Common myeloid progenitor, CD34-positive (primary cell): Measurements from ENCODE around the gene KRTAP20-1.

Experiments used
- CTCF ChIA-PET: fragments of 350-600 bp; sonication (Branson Sonifier 250); formaldehyde crosslinking; loops from one replicate; lab custom pipeline; 2021; ENCODE audit warnings: antibody characterized with exemption; lab: Charles Lee
- POLR2A ChIA-PET: fragments of 350-600 bp; sonication (Branson Sonifier 250); formaldehyde crosslinking; loops from one replicate; lab custom pipeline; 2021; ENCODE audit warnings: antibody characterized with exemption; lab: Charles Lee
- DNase-seq, 3 donors: peaks; one replicate each; pipeline versions ENCODE4 v3.0.0 to v3.0.0-alpha.2; 2013
- H3K27ac ChIP-seq, 2 experiments: 1 replicate in 1 of 2; 2 replicates in 1 of 2; pipeline ENCODE4 v1.7.0; 2013; ENCODE audit warnings: inconsistent platforms in 2 of 2, low read length in 2 of 2, mild to moderate bottlenecking in 2 of 2, low read depth in 1 of 2, moderate library complexity in 1 of 2; ENCODE audit not compliant: severe bottlenecking in 2 of 2, insufficient read depth in 1 of 2, poor library complexity in 1 of 2
- H3K27me3 ChIP-seq, 5 experiments: replicated peaks in 2 of 5; 1 replicate in 3 of 5; 2 replicates in 2 of 5; pipeline versions ENCODE4 v1.6.1 to v1.7.0; 2013; ENCODE audit warnings: low read length in 4 of 5, mild to moderate bottlenecking in 2 of 5, moderate library complexity in 2 of 5, inconsistent platforms in 1 of 5; ENCODE audit not compliant: insufficient read depth in 5 of 5, control insufficient read depth in 4 of 5
- H3K36me3 ChIP-seq, 4 experiments: 1 replicate in 2 of 4; 2 replicates in 2 of 4; pipeline versions ENCODE4 v1.6.1 to v1.7.0; 2013; ENCODE audit warnings: low read length in 3 of 4, control low read depth in 1 of 4, mild to moderate bottlenecking in 1 of 4; ENCODE audit not compliant: control insufficient read depth in 4 of 4, insufficient read depth in 4 of 4
- H3K4me1 ChIP-seq, 4 experiments: 1 replicate in 3 of 4; 2 replicates in 1 of 4; pipeline versions ENCODE4 v1.6.1 to v1.7.1; 2013; ENCODE audit warnings: low read length in 3 of 4, mild to moderate bottlenecking in 3 of 4, control low read depth in 1 of 4, inconsistent platforms in 1 of 4, moderate library complexity in 1 of 4; ENCODE audit not compliant: control insufficient read depth in 4 of 4, insufficient read depth in 4 of 4; ENCODE audit errors: control extremely low read depth in 1 of 4
- H3K4me3 ChIP-seq, 7 experiments: 1 replicate in 4 of 7; 2 replicates in 3 of 7; pipeline versions ENCODE4 v1.5.1 to v1.7.0; 2013; ENCODE audit warnings: mild to moderate bottlenecking in 7 of 7, low read length in 6 of 7, moderate library complexity in 6 of 7, inconsistent platforms in 2 of 7, low read depth in 2 of 7, control low read depth in 1 of 7; ENCODE audit not compliant: insufficient read depth in 4 of 7, control insufficient read depth in 1 of 7; ENCODE audit errors: extremely low read depth in 1 of 7
- H3K9me3 ChIP-seq, 5 experiments: 1 replicate in 4 of 5; 2 replicates in 1 of 5; pipeline versions ENCODE4 v1.6.1 to v1.7.1; 2013; ENCODE audit warnings: low read length in 4 of 5, mild to moderate bottlenecking in 2 of 5, inconsistent platforms in 1 of 5, low read depth in 1 of 5, moderate library complexity in 1 of 5; ENCODE audit not compliant: control insufficient read depth in 4 of 5, insufficient read depth in 2 of 5; ENCODE audit errors: control extremely low read depth in 1 of 5
- WGBS: methylation state at CpG from one replicate; pipeline ENCODE4 v1.1.5; 2013; ENCODE audit not compliant: insufficient coverage; 5-methylcytosine and 5-hydroxymethylcytosine counted together

The KRTAP20-1 gene

DNA sequence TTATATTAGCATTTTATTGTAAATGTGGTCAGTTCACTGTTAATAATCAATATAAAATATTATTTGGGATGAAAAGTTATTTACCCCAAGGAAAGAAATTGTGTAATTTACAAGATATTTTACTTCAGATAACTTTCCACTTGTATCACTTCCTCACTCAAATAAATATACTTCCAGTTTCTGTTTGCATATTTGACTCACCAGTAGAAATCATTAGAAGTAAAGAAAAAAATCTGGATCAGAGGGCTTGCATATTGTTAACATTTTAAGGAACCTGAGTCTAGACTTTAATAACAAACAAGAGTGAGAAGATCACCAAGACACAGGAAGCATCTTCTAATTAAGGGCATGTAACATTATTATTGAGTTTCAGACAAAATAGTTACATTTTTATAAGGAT, 3.9 kb downstream of the KRTAP20-1 start:
- Histone ChIP-seq H3K9me3 (peaks cover 0 to 3% (median 0%) of the 10 kb centered on the region in 5 experiments), H3K4me1 (no peaks in the 10 kb centered on the region), H3K36me3 (no peaks in the 10 kb centered on the region), H3K27ac (no peak overlapping the region), H3K4me3 (no peak overlapping the region), H3K27me3 (no peaks in the 10 kb centered on the region)
- ChIA-PET CTCF (no interaction called here), POLR2A (no interaction called here)
- DNase-seq: no peak

DNA sequence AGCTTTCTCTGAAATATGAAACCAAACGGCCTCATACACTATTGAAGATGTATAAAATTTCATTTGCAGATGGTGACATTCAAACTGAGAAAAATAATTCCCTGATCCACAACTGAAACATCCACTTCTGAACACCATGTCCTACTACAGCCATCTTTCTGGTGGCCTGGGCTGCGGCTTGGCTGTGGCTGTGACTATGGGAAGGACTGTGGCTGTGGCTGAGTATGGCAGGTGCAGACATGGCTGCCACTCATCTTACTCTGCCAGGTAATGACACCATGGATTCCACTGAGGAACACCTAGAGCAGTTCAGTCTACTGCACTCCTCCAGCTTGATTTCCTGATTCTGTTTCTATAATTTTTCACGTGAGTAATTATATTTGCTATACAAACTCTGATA, 4.3 kb downstream of the KRTAP20-1 start, which contains the start of gene KRTAP20-4:
Gene KRTAP20-4, plus strand, starts transcription at position 106 of the 400 bp plus-strand sequence.
- 100% methylated on average over 1 of the region's 3 CpGs for WGBS
- no peak for DNase-seq
- Histone ChIP-seq H3K4me1 (no peaks in the 10 kb centered on the region), H3K9me3 (peaks cover 0 to 3% (median 0%) of the 10 kb centered on the region in 5 experiments), H3K27ac (no peak within 1 kb of the TSS), H3K4me3 (no peak within 1 kb of the TSS), H3K36me3 (no peaks in the 10 kb centered on the region), H3K27me3 (no peaks in the 10 kb centered on the region)
- CTCF ChIA-PET: no interaction called here
- POLR2A ChIA-PET: no interaction called here

DNA sequence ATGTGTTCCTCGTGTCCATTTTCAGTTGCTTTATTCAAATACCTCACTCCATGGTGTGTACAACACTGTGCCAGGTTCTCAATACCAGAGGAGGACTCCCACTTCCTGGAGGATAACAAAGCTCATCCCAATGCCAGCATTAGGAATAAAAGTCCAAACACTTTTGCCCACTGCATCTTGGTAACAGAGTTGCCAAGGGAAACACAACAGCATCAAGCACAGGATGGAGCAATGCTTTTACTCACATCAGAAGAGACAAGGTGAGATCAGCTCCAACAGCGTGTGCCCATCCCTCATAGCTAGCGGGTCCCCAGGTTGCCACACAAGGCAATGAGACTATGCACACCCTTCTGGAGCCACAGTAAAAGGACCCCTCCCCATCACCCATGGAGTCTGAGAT, 7.1 kb downstream of the KRTAP20-1 start:
- no peaks in the 10 kb centered on the region for H3K4me1 ChIP-seq
- ChIA-PET CTCF (interaction anchor here (0.6 kb wide), 1 partner anchor 13 kb away, joined by 3 read pairs; no protein-coding TSS in a partner anchor), POLR2A (no interaction called here)
- peaks cover 0 to 3% (median 1%) of the 10 kb centered on the region in 5 experiments for H3K9me3 ChIP-seq
- no peak overlapping the region for H3K4me3 ChIP-seq
- H3K36me3 ChIP-seq: no peaks in the 10 kb centered on the region
- H3K27me3 ChIP-seq: no peaks in the 10 kb centered on the region
- no peak for DNase-seq
- 95% methylated on average over 2 of the region's 3 CpGs for WGBS
- no peak overlapping the region for H3K27ac ChIP-seq

DNA sequence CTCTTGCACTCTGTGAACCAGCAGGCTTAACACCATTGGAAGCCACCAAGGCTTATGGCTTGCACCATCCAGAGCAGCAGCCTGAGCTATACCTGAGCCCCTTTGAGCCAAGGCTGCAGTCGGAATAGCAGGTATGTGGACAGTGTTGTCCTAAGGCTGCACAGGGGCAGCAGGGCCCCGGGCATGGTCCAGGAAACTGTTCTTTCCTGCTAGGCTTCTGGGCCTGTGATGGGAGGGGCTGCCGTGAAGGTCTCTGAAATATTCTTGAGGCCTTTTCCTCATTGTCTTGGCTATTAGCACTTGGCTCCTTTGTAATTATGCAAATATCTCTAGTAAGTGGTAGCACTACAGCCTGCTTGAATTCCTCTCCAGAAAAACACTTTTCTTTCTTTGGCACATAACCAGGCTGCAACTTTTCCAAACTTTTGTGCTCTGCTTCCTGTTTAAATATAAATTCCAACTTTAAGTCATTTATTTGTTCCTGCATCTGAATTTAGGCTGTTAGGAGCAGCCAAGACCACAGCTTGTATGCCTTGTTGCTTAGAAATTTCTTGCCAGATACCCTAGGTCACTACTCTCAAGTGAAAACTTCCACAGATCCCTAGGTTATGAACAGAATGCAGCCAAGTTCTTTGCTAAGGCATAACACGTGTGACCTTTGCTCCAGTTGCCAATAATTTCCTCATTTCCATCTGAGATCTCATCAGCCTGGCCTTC, 9.4 kb downstream of the KRTAP20-1 start:
- POLR2A ChIA-PET: no interaction called here
- no peak overlapping the region for H3K27ac ChIP-seq
- no peaks in the 10 kb centered on the region for H3K27me3 ChIP-seq
- peaks cover 0 to 3% (median 1%) of the 10 kb centered on the region in 5 experiments for H3K9me3 ChIP-seq
- WGBS: 92% methylated on average over 3 of the region's 4 CpGs
- CTCF ChIA-PET: interaction anchor here (0.5 kb wide), 1 partner anchor 495 kb away, joined by 3 read pairs; no protein-coding TSS in a partner anchor
- no peak overlapping the region for H3K4me3 ChIP-seq
- no peak for DNase-seq
- no peaks in the 10 kb centered on the region for H3K4me1 ChIP-seq
- no peaks in the 10 kb centered on the region for H3K36me3 ChIP-seq

DNA sequence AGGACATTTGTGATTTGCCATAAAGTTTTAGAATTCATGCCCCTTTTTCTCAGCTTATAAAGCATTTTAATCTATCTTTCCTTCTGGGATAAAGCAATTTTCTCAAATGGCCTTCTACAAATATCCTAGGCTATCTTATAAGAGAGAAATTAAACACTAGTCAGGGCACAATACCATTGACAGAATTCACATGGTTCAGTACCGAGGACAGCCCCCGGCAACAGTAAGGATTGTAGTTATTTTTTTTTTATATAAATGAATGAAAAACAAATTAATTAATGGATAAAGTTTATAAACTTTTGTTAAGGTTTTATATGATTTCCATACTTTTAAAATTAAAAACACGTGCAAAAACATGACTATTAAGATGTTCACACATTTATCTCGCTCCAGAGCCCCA, 11.9 kb downstream of the KRTAP20-1 start:
- H3K4me1 ChIP-seq: no peaks in the 10 kb centered on the region
- no peaks in the 10 kb centered on the region for H3K36me3 ChIP-seq
- WGBS: no CpG with 5 or more reads among the region's 4 CpGs
- H3K4me3 ChIP-seq: no peak overlapping the region
- no peak for DNase-seq
- POLR2A ChIA-PET: no interaction called here
- no peak overlapping the region for H3K27ac ChIP-seq
- peaks cover 0 to 3% (median 1%) of the 10 kb centered on the region in 5 experiments for H3K9me3 ChIP-seq
- H3K27me3 ChIP-seq: no peaks in the 10 kb centered on the region
- CTCF ChIA-PET: no interaction called here

DNA sequence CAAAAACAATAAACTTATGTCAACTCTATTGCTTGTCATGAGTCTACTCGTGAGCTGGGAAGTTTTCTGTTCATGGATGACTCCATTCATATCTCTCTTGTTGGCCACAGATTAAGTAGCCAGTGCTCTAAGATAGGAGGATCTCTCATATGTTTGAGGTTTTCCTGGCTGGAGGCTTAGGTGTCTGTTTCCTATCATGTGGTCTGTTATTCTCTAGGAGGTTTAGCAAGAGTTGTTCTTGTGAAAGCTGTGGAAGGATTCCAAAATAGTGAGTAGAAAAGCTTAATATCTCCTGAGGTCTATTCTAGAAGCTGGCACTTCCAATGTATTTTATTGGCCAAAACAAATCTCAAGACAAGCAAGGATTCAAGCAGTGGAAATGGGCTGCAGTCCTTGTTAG, 13.0 kb downstream of the KRTAP20-1 start:
- WGBS: 100% methylated on average over 1 of the region's 1 CpG
- peaks cover 0 to 3% (median 1%) of the 10 kb centered on the region in 5 experiments for H3K9me3 ChIP-seq
- no peaks in the 10 kb centered on the region for H3K36me3 ChIP-seq
- H3K27ac ChIP-seq: no peak overlapping the region
- no peak overlapping the region for H3K4me3 ChIP-seq
- H3K27me3 ChIP-seq: no peaks in the 10 kb centered on the region
- POLR2A ChIA-PET: no interaction called here
- H3K4me1 ChIP-seq: no peaks in the 10 kb centered on the region
- no peak for DNase-seq
- CTCF ChIA-PET: no interaction called here

DNA sequence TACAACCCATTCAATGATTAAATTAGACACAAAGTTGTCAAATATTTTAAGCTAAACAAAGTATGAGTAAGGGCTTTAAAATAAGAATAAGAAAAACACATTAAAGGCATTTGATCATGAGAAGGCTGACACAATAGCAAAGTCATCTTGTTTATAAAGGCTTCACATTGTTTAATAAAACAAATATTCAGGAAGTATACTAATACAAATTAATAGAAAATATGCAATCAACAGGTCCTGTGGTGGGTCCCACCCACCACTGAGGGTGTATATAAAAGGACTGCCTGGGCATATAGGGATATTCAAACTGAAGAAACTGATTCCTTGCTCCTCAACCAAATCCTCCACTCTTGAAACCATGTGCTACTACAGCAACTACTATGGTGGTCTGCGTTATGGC, 18.7 kb downstream of the KRTAP20-1 start, which contains the start of gene KRTAP20-2:
Gene KRTAP20-2, plus strand, starts transcription at position 301 of the 400 bp plus-strand sequence. Its CDS starts 58 bp downstream, at position 359.
- ChIA-PET POLR2A (no interaction called here), CTCF (no interaction called here)
- Histone ChIP-seq H3K9me3 (no peaks in the 10 kb centered on the region), H3K4me3 (no peak within 1 kb of the TSS), H3K27ac (no peak within 1 kb of the TSS), H3K36me3 (no peaks in the 10 kb centered on the region), H3K27me3 (no peaks in the 10 kb centered on the region), H3K4me1 (no peaks in the 10 kb centered on the region)
- no peak for DNase-seq
- no CpG with 5 or more reads among the region's 1 CpG for WGBS
